GM03348 (cell line): Measurements from ENCODE around the gene NRXN2.

Experiments used
- DNase-seq: peaks from one replicate; pipeline ENCODE4 v3.0.0; 2012; ENCODE audit warnings: low spot score

NRXN2 gene

GRCh38 chr11:64759131-64759721 is 36.2 kb upstream of the NRXN2 start:
- DNase-seq, result no peak

- DNase-seq, result no peak
These were observed 35.5 kb upstream of the NRXN2 start for GRCh38 chr11:64758330-64759079.

GRCh38 chr11:64757549-64758329 is 34.7 kb upstream of the NRXN2 start:
- no peak for DNase-seq

GRCh38 chr11:64755681-64756361 is 32.8 kb upstream of the NRXN2 start:
- DNase-seq, result no peak

GRCh38 chr11:64754919-64755662 is 32.1 kb upstream of the NRXN2 start:
- no peak for DNase-seq

- no peak for DNase-seq
These were observed 31.3 kb upstream of the NRXN2 start for GRCh38 chr11:64754124-64754918.

GRCh38 chr11:64753380-64754123 is 30.6 kb upstream of the NRXN2 start:
- DNase-seq, result no peak

- DNase-seq, result no peak
These were observed 30.0 kb upstream of the NRXN2 start for GRCh38 chr11:64753019-64753379.

GRCh38 chr11:64752175-64752970 is 29.4 kb upstream of the NRXN2 start:
- DNase-seq, result no peak

- DNase-seq, result no peak
These were observed 28.6 kb upstream of the NRXN2 start for GRCh38 chr11:64751580-64751979.

GRCh38 chr11:64751136-64751535 is 28.1 kb upstream of the NRXN2 start:
- DNase-seq, result no peak

GRCh38 chr11:64750361-64751054 is 27.5 kb upstream of the NRXN2 start:
- no peak for DNase-seq

- DNase-seq, result peak; percentile 75
These were observed 25.1 kb upstream of the NRXN2 start for GRCh38 chr11:64747961-64748665.

- no peak for DNase-seq
These were observed 23.5 kb upstream of the NRXN2 start for GRCh38 chr11:64746486-64746885.

- DNase-seq, result peak; percentile 82
These were observed 22.7 kb upstream of the NRXN2 start for GRCh38 chr11:64745521-64746328.

- DNase-seq, result no peak
These were observed 22.2 kb upstream of the NRXN2 start for GRCh38 chr11:64745189-64745520.

GRCh38 chr11:64744544-64745188 is 21.7 kb upstream of the NRXN2 start:
- peak; percentile 26 for DNase-seq
